ENCODE results near the gene FGF8. TPM values are rescaled to one million over a fixed set of nuclear protein-coding genes. Genes with fewer than 3 reads are reported as not detected.

The FGF8 gene, protein sequence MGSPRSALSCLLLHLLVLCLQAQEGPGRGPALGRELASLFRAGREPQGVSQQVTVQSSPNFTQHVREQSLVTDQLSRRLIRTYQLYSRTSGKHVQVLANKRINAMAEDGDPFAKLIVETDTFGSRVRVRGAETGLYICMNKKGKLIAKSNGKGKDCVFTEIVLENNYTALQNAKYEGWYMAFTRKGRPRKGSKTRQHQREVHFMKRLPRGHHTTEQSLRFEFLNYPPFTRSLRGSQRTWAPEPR
- polyA plus RNA-seq (2012; ENCODE audit: insufficient read depth, insufficient read length, low read depth), result not detected

DNA sequence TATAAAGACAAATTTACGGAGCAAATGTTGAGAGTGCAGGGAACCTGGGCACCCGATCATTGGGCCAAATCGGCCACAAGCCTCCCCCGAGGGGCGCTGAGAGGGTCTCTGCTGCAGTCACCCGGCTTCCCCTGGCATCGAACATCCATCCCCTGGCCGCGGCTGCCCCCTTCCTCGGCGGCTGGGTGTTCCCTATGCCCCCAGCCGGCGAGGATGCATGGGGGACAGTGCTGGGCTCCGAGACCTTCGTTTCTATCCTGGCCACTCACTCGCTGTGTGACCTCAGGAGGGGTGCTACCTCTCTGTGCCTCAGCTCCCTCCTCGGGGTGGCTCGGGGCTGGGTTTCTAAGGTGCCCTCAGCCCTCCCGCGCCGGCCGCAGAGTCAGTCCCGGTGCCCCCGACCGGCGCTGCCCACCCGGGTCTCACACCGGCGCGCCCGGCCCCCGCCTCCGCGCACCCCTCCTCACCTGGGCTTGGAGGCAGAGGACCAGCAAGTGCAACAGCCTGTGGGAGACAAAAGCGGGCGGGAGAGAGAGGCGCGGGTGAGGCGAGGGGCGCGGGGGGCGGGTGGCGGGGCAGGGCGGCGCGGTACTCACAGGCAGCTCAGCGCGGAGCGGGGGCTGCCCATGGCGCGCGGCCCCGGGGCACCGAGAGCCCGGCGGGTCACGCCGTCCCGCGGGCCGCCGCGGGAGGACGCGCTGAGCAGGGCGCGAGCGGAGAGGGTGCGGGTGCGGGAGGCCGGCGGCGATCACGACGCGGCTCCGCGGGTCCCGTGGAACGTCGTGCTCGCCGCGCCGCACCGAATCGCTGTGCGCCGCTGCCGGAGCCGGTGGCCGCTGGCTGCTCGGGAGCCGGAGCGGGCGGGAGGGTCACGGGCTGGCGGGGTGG, at the start of gene FGF8:
Gene FGF8, minus strand, starts transcription at position 842 of the 888 bp plus-strand sequence. Its CDS starts 214 bp downstream, at position 628.
- peaks cover 29% of the 10 kb centered on the region for H3K27me3 ChIP-seq
- no peaks in the 10 kb centered on the region for H3K36me3 ChIP-seq
- TF ChIP-seq, protein P1, sequence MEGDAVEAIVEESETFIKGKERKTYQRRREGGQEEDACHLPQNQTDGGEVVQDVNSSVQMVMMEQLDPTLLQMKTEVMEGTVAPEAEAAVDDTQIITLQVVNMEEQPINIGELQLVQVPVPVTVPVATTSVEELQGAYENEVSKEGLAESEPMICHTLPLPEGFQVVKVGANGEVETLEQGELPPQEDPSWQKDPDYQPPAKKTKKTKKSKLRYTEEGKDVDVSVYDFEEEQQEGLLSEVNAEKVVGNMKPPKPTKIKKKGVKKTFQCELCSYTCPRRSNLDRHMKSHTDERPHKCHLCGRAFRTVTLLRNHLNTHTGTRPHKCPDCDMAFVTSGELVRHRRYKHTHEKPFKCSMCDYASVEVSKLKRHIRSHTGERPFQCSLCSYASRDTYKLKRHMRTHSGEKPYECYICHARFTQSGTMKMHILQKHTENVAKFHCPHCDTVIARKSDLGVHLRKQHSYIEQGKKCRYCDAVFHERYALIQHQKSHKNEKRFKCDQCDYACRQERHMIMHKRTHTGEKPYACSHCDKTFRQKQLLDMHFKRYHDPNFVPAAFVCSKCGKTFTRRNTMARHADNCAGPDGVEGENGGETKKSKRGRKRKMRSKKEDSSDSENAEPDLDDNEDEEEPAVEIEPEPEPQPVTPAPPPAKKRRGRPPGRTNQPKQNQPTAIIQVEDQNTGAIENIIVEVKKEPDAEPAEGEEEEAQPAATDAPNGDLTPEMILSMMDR (IDR thresholded peaks at IDR 0.05; ENCODE audit: low read depth, low read length), result no peak
- no peaks in the 10 kb centered on the region for H3K9me3 ChIP-seq
- no peak within 1 kb of the TSS for H3K4me3 ChIP-seq (ENCODE audit: low read depth, low read length)
- no peaks in the 10 kb centered on the region for H3K4me1 ChIP-seq
- DNase-seq, result no peak

DNA sequence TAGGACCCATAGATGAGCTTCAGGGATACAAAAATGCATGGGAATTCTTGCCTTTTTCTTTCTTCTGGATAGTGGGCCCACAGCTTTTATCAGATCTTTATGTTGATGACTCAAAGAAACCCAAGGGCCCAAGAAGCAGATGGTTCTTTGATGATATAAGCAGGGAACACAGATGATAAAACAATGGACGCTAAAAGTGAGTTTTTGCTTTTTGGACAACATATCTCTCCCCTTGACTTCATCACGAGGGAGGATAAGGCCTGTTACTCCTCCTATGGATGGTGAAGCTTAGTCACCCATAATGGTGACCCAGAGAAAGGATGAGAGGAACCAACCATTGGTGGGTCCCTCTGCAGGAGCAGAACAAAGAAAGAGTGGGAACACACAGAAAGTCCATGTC, 48.8 kb upstream of the FGF8 start:
- TF ChIP-seq, protein P1 (IDR thresholded peaks at IDR 0.05; ENCODE audit: low read depth, low read length), result no peak
- H3K27me3 ChIP-seq, result no peaks in the 10 kb centered on the region

DNA sequence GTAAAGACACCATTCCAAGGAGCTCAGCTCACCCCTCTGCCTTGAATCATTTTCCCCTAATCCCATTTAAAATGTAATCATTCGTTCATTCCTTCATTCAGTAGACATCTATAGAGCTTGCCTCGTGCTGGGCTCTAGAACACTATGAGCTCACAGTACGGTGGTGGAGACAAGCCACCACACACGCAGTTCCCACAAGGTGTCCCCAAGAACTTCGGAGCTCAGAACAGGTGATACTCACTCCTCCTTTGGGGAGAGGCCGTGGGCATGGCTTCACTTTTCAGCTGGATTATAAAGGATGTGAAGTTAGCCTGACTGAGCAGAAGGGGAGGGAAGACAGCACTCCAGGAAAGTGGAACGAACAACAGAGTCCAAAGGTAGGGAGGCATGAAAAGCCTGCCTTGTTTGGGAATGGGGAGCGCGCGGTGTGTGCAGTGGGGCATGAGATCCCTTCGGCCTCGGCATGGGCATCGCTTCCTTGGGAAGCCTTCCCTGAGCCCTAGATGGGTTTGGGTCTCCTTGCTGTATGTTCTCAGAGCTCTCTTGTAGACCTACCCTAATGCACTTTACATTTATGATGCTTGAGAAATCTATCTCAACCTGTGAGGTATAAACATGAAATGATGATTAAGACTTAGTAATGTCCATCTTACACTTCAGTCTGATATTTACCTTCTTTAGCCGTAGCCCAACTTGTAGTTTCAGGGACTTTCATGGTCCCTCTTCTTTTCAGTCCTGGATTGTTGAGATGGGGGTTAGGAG, 43.1 kb upstream of the FGF8 start:
- TF ChIP-seq, protein P1 (IDR thresholded peaks at IDR 0.05; ENCODE audit: low read depth, low read length), result no peak
- Histone ChIP-seq H3K4me1 (no peaks in the 10 kb centered on the region), H3K4me3 (ENCODE audit: low read depth, low read length) (peak overlapping the region; percentile 76), H3K36me3 (peaks cover 5% of the 10 kb centered on the region; the same call in 1 of the 2 replicates), H3K9me3 (no peaks in the 10 kb centered on the region), H3K27me3 (no peaks in the 10 kb centered on the region)
- no peak for DNase-seq

More for the DNA sequence above, 48.8 kb upstream of the FGF8 start:
- Histone ChIP-seq H3K4me3 (ENCODE audit: low read depth, low read length) (no peak overlapping the region), H3K4me1 (no peaks in the 10 kb centered on the region), H3K36me3 (no peaks in the 10 kb centered on the region), H3K9me3 (no peaks in the 10 kb centered on the region)
- no peak for DNase-seq

DNA sequence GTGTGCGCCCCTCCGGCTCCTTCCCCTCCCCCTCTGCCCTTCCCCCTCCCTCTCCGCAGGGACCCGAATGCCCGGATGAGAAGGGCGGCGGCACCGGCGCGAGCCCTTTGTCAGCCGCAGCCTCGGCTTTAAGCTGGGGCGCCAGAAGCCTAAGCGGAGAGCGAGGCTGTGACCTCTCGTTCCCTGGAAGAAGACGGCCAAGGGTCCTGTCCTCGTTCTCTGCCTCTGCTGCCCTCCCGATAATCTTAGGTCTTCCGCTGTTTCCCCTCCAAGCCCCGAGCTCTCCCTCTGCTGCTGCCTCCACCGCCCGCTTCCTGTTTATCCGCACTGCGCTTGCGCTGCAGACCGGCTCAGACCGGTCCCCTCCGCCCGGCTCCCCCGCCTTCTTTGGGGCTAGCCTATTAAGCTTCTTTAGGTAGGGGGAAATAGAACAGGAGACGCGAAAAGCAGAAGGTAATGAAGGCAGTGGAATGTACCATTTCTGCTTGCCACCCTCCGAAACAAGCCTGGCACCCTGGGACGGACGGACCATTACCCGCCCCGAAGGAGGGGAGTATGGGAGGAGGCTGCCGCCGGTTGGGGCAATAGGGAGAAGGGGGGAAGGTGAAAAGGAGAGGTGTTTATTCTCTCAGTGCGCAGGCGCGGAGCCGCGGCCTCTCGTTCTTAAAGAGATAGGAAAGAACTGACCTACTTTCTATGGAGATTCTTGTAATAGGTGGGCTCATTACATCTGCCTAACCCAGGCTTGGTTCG, 42.4 kb upstream of the FGF8 start, which contains the start of gene OGA:
Gene OGA, minus strand, starts transcription at position 326 of the 753 bp plus-strand sequence. CDS start 422 bp downstream, outside the sequence.
- H3K36me3 ChIP-seq, result peaks cover 8% of the 10 kb centered on the region
- peak; percentile 97 for DNase-seq
- no peaks in the 10 kb centered on the region for H3K4me1 ChIP-seq
- no peaks in the 10 kb centered on the region for H3K27me3 ChIP-seq
- peak within 1 kb of the TSS; percentile 76 for H3K4me3 ChIP-seq (ENCODE audit: low read depth, low read length)
- no peaks in the 10 kb centered on the region for H3K9me3 ChIP-seq
- TF ChIP-seq, protein P1 (IDR thresholded peaks at IDR 0.05; ENCODE audit: low read depth, low read length), result no peak

DNA sequence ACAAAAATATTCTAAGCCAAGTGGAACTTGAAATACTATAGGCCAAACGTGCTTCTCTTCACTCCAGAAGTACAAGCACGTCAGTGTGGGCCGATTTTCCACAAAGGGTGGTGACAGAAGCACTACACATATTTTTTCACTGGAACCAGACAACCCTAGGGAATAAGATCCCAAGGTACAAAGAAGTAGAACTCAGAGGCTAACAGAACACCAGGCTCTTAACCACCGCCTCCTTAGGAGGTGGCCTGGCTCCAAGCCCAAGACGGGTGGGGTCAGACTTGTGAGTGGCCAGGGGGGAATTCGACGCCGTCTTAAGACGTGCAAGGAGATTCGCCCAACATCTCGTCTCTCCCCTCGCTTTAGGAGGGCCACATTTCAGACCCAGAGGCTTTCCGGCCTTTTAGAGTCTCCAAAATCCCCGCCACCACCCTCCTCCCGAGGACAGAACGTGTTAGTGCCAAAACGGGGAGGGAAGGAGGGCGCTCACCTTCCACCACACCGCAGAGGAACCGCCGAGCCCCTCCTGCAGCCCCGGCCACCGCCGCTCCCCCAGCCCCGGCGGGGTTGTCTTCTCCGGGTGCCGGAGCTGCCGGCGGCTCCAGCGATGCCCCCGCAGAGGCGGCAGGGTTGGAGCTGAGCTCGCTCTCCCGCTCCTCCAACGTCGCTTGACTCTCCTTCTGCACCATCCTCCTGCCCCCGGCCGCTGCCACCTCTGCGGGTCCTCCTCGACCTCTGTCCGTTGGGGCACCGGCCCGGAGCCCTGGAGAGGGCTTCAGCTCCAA, 41.6 kb upstream of the FGF8 start:
- DNase-seq, result peak; percentile 24

More for the DNA sequence above, 41.6 kb upstream of the FGF8 start:
- Histone ChIP-seq H3K4me1 (no peaks in the 10 kb centered on the region), H3K27me3 (no peaks in the 10 kb centered on the region), H3K36me3 (peaks cover 13% of the 10 kb centered on the region), H3K9me3 (no peaks in the 10 kb centered on the region), H3K4me3 (ENCODE audit: low read depth, low read length) (peak overlapping the region; percentile 76)
- TF ChIP-seq, protein P1 (IDR thresholded peaks at IDR 0.05; ENCODE audit: low read depth, low read length), result no peak

All from BE2C (cell line).